NOMO-1 treated with DMSO at 0.1 percent for 48 hours (cell line): ENCODE measurements around the gene RAB9A.
"Not testable (repeated sequence)": the region's sequence is repeated elsewhere in the genome, so short reads cannot be mapped to it uniquely, and the experiment has no call there.

Source experiments
- DNase-seq: peaks from one replicate; lab custom pipeline; 2025; ENCODE audit not compliant: unreplicated experiment; lab: John Stamatoyannopoulos, UW

The RAB9A gene

GRCh38 chrX:13669246-13669737 is 19.6 kb upstream of the RAB9A start:
- peak; percentile 66 for DNase-seq

- not testable (repeated sequence) for DNase-seq
Observed at GRCh38 chrX:13669755-13670154, 19.2 kb upstream of the RAB9A start.

GRCh38 chrX:13670197-13670596 is 18.7 kb upstream of the RAB9A start:
- no peak for DNase-seq

GRCh38 chrX:13673016-13673415 is 15.9 kb upstream of the RAB9A start:
- no peak for DNase-seq

DNA sequence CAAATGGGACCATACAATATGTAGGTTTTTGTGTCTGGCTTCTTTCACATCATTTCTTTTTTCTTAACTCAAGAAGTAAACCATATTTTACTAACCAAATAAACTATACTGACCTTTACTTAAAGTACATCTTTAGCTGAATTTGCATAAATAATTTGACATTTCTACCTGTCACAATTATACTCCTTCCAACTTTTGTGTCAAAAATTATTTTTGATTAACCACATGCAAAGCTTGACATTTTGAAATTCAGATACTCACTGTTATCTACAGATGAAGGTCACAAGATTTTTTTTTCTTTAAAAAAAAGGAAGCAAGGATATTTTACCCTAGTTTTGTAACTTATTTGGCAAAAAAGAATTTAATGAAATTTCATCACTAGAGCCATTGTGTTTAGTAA is 12.0 kb upstream of the RAB9A start:
- no peak for DNase-seq

DNA sequence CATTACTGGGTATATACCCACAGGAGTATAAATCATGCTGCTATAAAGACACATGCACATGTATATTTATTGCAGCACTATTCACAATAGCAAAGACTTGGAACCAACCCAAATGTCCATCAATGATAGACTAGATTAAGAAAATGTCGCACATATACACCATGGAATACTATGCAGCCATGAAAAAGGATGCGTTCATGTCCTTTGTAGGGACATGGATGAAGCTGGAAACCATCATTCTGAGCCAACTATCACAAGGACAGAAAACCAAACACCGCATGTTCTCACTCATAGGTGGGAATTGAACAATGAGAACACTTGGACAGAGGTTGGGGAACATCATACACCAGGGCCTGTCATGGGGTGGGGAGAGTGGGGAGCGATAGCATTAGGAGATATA is 9.2 kb upstream of the RAB9A start:
- not testable (repeated sequence) for DNase-seq

GRCh38 chrX:13681595-13681994 is 7.3 kb upstream of the RAB9A start:
- no peak for DNase-seq

GRCh38 chrX:13684361-13684760 is 4.6 kb upstream of the RAB9A start:
- DNase-seq = no peak

DNA sequence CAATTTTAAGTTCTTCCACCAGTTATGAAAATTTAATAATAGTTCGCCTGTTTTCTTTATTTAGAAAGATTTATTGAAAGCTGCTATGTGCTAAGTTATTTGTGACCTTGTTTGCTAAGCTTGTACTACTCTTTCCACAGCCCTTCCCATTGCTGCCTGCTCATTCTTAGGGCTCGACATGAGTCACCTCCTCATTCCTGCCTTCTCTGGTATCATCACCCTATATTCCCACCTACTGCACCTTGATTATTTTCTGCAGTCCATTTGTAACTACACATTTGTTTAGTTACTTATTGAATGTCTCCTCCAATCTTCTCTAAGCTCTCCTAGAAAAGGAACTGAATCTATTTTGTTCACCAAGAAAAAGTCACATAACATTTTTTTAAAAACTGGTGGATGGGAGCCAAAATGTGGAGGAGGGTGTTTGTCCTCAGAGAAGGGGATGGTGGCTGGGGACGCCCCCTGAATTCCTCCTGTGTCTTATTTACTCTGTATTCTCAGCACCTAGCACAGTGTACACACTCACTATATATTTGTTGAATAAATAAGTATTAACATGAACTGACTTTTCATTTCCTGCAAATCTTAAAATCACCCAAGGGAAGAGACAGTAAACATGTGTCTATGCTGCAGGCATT is 3.7 kb upstream of the RAB9A start:
- DNase-seq = no peak

GRCh38 chrX:13687203-13687602 is 1.7 kb upstream of the RAB9A start:
- DNase-seq = no peak

DNA sequence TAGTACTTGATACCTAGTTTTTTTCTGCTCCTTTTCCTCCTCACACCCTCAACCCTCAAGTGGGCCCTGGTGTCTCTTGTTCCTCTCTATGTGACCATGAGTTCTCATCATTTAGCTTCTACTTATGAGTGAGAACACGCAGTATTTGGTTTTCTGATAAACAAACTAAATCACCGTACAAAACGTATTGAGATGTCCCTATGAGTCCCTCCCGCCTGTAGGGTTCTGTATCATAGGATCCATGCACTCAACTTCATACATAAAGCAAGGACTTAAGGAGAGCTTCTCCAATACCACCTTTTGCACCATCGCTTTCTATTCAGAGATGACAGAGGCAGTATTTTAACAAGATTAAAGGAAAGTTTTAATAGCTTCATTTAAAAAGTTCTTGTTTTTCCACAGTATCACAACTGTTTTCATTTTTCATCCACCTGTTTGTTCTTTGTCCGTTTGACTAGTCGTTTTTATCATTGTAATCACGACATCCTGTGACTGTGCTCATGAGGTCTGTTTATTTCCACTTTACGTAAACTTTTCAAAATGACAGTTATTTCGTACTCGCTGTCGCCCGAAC is 457 bp upstream of the RAB9A start:
- DNase-seq = peak; percentile 41

- DNase-seq = peak; percentile 23
Observed at GRCh38 chrX:13689741-13690211, 848 bp downstream of the RAB9A start.

DNA sequence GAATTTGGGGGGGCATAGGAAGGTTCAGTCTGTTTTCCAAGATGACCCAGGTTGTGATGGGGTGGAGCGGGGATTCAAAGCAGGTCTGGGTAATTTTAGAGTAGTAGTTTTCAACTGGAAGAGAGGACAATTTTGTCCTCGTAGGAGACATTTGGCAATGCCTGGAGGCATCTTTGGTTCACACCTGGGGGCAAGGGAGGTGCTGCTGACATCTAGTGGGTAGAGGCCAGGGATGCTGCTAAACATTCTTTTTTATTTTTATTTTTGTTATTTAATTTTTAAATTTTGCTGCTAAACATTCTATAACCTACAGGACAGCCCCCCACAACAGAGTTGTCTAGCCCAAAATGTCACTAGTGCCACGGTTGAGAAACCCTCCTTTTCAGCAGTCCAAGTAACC is 1.9 kb downstream of the RAB9A start:
- no peak for DNase-seq

- DNase-seq = no peak
Observed at GRCh38 chrX:13691841-13692371, 3.0 kb downstream of the RAB9A start.

DNA sequence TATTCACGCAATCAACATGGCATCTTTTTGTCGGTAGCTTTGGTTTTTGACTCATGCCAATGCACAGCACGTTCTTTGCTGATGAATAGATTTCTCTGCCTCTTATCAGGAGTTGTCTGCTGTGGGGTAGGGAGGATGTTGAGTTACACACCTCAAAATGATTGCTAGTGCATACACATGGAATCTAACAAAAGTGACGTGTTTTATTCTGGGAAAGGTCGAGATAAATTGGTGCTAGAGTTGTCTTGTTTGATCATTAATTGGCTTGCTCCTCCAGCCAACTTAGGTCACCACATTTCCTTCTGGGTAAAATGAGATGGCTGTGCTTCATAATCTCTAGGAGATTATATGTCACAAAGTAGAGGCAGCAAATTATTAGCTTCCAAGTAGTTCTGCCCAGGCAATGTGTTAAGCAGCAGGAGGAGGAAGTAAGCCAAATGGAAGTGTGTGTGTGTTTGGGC is 3.9 kb downstream of the RAB9A start:
- DNase-seq = peak; percentile 10

GRCh38 chrX:13693341-13693961 is 4.5 kb downstream of the RAB9A start:
- peak; percentile 49 for DNase-seq

DNA sequence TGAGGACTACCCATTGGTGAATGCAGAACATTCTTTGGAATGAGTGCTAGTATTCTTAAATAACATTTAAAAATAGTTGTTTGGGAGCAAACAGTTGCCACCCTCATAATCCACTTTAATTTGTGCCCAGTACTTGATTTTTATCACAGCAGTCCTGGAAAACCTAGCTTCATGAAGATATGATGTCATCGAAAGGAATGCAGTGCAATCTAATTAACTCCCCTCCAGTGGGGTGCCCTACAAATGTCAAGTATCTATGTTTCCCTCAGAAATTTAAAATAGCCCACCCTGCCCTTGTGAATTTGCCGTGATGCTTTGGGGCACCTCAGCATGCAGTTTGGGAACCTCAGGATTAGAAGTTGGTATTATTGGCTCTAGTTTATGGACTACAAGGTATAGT is 5.4 kb downstream of the RAB9A start:
- DNase-seq = no peak

DNA sequence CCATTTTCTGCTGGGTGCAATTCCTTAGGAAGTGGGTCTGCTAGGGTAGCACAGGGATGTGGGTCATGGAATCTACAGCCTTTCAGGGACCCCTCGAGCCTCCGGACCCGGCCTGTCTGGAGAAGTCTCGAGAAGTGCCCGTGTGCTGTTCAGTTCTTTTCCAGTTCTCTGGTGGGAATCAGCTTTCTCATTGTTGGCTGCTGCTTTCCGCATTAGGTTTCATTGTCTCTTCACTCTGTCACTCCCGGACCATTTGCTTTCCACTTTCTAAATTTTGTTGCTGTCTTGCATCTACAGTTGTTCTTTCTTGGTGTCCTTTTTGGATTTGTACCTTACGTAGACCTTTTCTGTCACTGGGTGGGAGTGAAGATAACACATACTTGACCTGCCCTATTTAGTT is 6.1 kb downstream of the RAB9A start:
- DNase-seq = no peak

GRCh38 chrX:13695601-13696115 is 6.7 kb downstream of the RAB9A start:
- peak; percentile 80 for DNase-seq

DNA sequence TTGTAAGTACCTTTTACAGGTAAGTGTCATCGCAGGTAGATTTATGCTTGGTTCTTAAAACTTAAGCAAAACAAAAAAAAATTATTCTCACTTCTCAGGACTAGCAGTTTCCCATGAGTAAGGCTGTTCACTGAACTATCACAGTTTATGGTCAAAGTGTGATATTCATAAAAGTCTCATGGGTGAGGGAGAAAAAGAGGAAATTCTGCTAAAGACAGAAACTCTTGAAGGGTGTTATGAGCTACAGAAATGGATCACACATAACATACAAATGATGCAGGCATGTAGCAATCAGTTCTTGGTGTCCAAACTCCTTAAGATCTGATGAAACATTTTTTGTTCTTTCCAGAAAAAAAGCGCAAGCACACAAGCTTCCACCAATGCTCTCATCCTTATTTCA is 8.5 kb downstream of the RAB9A start:
- DNase-seq = peak; percentile 83

GRCh38 chrX:13697976-13698375 is 9.0 kb downstream of the RAB9A start:
- DNase-seq = no peak

DNA sequence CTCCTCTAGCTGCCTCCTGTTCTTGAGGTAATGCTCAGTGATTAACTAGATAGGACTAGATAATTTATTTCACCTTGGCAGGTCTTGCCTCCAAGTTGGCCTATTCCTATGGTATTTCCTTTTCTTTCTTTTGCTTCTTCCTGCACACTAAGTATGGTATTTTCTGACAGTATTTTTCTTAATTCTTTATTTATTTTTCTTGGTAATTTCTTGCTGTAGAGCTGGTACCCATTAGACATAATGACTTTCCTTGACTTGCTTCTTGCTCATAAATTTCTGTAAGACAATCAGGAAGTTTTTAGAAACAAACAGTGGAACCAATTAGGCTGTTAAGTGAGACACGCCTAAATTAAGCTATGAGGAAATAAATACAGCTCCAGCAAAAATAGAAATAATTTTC is 9.5 kb downstream of the RAB9A start:
- peak; percentile 19 for DNase-seq
